CD4-positive, alpha-beta T cell treated with Interleukin-12 subunit alpha and Interleukin-12 subunit beta, for 1 hour (primary cell): ENCODE data around the gene DBNDD2.

Source experiments
- DNase-seq: peaks from one replicate; pipeline ENCODE4 v3.0.0-alpha.2; 2020

DBNDD2 gene, protein sequence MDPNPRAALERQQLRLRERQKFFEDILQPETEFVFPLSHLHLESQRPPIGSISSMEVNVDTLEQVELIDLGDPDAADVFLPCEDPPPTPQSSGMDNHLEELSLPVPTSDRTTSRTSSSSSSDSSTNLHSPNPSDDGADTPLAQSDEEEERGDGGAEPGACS

DNA sequence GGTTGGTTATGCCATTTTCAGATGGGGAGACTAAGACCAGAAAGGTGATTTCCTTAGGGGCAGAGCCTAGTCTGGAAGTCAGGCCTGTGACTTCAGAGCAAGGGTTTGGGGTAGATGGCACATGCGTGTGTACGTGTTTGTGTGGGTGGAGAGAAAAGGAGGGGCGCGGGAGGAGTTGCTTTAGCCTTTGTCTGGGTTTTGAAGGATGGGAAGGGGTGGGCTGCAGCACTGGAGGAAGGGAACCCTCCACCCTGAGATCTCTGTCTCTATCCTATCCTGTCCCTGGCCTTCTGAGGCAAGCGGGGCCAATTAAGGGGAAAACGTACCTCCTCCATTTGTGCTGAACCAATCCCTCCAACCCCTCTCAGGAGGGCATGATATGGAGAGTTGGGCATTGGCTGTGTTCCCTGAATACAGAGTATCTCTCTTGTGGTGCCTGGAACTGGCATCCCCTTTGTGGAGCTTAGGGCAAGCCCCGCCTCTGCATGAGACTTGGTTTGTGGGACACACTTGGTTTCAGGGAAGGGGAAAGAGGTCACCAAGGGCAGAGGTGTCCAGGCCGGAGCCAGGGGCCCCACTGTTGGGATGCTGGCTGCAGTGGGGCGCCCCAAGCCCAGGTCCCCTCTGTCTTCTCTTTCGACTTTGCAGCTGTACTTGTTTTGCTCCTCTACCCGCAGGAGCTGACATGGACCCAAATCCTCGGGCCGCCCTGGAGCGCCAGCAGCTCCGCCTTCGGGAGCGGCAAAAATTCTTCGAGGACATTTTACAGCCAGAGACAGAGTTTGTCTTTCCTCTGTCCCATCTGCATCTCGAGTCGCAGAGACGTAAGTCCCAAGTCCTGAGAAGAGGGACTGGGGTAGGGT lies at the start of gene DBNDD2:
Gene DBNDD2 (plus strand): TSS at position 507 of the 863 bp plus-strand sequence. CDS start 179 bp downstream, at position 686.
- no peak for DNase-seq

DNA sequence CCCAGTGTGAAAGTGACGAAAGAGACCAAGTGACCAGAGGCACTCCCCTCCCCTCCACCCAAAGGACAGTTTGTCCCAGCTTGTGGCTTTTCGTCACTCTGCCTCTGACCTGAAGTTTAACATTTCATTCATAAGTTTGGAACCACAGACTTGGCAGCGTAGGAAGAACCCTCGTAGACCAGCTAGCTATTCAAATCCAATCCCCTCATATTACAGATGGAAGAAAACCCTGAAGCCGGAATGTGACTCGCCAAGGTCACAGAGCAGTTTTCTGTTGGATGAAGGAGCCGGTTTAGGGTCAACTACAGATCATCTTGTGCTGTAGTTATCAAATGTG lies 49.1 kb upstream of the DBNDD2 start:
- no peak for DNase-seq

DNA sequence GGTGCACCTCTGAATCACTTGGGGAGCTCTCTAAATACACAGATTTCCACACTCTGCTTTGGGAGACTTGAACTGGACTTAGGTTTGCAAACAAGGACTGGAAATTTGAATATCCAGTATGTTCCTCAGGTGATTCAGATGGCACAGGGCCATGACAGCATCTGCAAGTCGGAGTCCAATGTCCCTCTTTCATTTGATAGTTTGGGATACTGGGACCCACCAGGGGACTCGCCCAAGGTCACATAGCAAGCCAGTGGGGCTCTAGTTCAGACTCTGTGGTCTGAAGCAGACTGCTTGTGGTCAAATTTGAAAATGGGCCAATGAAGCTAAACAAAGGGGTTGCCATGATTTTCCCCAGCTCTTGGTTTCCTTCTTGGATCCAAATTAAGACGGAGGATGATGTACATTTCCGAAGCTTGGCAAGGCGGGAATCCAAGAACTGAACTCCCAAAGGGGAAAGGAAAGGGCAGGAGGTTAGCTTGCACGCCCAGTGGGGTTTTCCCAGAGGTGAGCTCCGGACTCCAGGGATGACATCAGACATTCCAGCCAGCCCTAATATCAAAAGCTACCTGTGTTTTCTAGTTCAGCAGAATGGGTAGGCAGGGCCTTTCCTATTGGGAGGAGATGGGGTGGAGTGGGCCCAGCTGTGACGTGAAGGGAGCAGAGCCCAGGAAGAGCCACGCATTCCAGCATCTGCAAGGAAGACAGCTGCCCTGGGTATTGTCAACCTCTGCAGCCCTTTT lies 48.5 kb upstream of the DBNDD2 start:
- DNase-seq: no peak

DNA sequence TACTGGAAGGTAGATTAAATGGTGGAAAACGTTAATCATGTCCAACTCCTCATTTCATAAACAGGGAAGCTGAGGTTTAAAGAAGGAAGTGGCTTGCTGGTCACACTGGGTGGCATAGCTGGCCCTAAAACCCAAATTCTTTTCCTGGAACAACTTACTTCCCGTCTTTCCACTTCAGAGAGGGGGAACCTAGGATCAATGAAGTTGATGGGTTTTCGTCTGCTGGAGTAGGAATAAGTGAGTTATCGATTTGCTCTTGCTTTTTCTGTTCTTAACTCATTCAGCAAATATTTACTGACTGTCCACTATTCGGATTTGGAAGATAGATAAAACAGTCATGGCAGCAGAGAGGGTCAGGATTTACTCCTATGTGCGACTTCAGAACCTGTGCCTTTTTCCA lies 46.3 kb upstream of the DBNDD2 start:
- DNase-seq: no peak

DNA sequence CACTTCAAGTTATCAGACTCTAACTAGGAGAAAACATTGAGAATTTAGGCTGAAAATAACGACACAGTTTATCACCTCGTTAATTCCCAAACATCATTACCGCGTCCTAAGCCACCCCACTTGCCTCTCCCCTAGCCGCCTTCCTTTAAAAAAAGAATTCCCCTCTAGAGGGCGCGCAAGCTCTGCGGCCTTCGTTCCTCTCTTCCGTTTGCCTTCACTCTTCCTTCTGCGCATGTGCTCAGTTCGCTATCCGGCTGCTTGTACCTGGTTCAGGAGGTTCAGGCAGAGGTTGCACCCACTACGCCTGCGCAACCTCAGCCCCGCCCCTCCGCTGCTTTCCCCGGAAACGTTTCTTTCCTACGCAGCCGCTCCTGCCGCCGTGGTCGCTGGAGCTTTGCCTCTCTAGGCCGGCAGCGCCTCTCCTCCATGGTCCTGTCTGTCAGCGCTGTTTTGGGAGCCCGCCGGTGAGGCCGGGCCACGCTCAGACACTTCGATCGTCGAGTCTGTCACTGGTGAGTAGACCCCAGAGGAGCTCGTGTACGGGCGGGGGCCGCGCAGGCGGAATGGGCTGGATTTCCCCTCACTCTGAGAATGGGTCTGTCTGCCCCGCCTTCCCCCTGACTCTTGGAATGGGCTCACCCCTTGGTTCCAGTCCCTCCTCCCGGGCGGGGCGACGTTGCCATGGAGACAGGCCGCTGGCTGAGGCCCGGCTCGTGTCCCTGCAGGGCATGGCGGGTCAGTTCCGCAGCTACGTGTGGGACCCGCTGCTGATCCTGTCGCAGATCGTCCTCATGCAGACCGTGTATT lies 45.1 kb upstream of the DBNDD2 start, which contains the start of gene SYS1:
Gene SYS1 (plus strand): TSS at position 353 of the 807 bp plus-strand sequence. CDS start 376 bp downstream, at position 729.
- DNase-seq: peak; percentile 99

DNA sequence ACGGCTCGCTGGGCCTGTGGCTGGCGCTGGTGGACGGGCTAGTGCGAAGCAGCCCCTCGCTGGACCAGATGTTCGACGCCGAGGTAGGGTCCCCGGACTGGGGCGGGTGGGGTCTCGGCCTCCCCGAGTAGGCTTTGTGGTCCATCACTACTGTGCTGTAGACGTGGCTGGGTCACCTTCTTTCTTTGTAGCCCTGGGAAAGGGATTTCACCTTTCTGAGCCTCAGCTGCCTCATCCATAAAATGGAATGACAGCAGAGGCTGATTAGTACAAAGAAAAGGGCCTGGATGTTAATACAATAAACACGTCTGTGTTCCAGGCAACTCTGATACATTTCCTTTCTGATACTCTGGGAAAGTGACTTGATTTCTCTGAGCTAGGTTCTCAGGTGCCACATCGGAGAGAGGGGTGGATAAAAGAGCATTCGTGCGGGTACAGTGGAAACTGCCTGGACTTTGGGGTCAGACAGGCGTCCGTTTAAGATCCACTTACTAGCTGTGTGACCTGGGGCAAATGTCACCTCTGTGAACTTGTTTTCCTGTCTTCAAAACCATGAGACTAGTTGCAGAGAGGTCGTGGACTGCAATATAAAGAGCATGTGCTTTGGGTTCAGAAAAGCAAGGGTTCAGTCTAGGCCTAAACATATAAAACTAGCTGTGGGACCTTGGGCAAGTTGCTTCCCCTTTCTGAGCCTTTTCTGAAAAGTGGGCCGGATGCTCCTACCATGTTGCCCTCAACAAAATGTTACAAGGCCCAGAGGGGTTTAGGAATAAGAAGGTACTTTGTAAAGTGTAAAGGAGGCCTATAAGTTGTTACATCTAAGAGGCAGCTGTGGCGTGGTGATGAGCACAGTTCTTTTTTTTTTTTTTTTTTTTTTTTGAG lies 44.2 kb upstream of the DBNDD2 start:
- no peak for DNase-seq

DNA sequence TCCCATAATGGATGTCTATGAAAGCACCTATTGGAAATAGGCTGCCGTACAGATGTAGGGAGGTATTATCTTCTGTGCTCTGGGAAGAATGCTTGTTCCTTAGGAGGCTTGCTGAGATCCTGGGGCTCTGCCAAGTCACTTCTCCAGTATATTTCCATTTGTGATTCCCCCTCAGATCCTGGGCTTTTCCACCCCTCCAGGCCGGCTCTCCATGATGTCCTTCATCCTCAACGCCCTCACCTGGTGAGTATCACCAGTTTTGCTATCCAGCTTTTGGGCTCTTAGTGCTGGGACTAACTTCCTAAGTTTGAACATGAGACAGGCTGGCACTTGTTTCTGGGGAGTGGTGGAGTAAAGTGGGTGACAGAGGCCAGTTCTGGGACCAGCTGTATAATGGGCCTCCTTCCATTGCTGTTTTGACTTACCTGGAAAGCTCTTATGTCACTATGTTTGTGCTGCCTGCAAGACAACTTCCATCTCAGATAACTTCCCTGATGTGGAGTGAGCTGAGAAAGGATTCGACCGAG lies 42.6 kb upstream of the DBNDD2 start:
- DNase-seq: no peak

DNA sequence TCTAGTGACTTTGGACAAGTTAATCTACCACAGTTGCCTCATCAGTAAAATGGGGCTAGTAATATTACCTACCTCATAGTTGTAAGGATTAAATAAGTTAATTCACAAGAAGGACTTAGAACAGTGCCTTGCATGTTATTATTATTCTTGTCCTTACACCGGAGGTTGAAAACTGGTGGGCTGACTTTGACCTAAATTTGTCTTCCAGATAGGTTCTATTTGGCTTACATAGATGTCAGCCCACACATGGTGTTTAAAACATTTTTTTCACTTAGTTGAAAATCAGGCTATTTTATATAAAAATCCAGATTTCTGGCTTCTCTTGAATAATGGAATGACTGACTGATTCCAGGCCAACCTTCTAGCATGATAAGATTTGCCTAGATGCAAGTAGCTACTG lies 41.9 kb upstream of the DBNDD2 start:
- DNase-seq: no peak

DNA sequence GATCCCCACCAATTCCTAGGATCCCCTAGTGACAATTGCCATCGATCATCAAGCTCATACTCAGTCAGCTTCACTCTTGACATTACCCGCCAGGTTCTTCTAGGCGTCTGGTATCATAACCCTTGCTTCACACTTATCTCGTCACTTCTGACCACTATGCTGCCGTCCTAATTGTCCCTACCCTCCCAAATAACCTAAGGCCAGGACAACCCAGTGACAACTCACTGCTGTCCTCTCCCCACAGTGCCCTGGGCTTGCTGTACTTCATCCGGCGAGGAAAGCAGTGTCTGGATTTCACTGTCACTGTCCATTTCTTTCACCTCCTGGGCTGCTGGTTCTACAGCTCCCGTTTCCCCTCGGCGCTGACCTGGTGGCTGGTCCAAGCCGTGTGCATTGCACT lies 41.5 kb upstream of the DBNDD2 start:
- DNase-seq: no peak

DNA sequence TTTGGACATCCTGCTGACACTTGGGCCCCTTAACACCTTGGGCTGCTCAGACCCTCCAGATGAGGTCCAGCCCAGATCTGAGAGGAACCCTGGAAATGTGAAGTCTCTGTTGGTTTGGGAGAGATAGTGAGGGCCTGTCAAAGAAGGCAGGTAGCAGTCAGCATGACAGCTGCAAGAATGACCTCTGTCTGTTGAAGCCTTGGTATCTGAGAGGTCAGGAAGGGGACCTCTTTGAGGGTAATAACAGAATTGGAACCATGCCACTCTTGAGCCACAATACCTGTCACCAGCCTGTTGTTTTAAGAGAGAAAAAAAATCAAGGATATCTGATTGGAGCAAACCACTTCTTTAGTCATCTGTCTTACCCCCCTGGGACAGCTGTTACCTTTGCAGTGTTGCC lies 41.0 kb upstream of the DBNDD2 start:
- DNase-seq: no peak

DNA sequence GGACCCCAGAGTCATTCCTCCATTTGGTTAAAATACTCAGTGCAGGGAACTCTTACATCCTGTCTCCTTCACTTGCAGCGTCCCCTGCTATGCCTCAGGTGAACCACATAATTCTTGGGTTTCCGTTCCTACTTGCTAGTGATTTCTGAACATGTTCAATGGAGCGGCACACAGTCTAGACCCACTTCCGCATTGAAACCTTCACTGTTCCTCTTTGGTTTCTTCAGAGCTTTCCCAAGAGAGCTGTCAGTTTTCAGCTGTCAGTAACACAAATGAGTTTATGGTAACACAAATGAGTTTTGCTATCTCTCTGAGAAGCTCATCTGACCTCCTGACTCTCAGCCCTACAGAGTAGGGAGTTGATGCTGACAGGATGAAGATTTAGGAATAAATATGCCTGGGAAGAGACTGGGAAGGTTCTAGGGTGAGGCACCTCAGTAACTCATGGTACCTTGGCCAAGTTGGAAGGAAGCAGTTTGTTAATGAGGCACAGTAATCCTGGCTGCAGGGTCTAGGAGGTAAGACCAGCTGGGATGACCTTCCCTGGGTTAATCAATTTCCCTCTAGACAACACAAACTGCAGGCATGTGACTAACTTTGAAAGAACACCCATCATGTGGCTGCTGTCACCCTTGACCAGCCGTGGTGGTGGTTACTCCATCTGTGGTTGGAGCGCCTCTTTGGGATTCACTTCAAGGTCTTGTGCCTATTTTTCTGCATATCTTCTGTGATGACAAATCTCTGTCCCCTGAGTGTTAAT lies 39.7 kb upstream of the DBNDD2 start:
- peak; percentile 62 for DNase-seq

DNA sequence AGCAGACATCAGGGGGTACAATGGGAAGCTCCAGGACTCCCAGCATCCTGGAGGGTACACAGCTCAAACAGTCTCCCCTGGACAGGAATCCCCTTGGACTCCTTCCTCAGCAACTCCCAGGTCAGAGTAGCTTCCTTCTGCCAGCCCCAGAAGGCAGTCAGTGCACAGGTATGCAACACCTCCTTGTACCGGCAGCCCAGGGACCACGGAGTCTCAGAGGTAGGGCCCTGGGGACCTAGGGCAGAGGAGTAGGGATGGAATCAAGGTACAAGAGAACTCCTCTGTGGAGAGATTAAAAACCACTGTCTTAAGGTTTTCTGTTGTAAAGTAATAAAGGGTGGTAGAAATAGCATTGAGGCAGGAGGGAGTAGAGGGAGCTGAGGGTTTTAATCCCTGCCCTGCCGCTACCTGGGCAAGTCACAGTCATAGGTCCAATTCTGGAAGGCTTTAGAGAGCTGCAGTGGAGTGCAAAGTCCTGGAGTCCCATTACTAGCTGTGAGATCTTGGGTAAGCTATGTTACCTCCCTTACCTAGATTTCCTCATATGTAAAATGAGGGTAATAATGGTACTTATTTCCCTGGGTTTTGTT lies 37.4 kb upstream of the DBNDD2 start:
- DNase-seq: no peak

DNA sequence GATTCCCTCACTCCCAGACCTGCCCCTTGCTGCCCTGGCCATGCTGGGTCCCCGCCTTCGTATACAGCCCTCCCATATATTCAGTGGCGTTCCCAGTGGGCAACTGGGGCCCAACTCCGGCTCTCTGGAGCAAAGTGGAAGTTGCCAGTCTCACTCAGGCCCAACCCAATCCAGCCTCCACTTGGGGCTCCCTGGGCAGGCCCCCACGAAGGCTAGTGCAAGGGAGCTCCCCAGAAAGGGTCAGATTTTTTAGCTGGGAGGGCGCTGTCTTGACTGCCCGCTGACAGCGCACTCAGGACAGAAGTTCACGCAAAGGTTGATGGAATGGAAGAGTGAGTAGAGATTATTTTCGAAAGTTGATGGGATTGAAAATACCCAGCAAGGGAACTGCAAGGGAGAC lies 35.8 kb upstream of the DBNDD2 start:
- no peak for DNase-seq

DNA sequence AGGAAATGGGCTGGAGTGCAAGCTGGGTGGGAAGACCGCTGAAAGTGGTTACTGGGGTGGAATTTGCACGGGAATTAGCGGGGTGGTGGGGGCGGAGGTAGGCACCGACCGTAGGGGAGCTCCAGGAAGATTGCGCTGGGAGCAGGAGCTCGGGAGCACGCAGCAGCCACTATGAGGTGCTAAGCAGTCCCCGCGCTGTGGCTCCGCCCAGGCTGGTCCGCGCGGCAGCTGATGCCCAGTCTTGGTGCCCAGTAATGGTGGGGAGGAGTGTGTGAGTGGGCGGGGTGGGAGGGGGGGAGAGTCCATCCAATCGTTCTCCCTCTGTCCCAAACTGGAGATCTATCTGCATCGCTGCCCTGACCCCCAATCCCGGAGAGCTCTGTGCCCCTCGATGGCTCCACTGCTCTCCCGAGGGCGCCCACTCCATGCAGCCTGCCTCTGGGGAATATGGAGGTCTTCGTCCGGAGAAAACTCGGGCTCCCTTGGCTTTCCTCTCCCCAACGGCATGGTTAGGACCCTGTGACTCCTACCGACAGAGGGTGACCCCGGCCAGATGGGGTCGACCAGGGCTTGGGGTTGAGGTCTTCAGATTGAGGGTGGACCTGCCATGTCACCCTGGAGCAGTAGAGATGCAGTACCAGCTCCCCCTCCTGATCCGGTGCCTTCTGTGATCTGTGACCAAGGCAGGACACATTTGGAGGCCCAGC lies 35.3 kb upstream of the DBNDD2 start:
- DNase-seq: no peak

DNA sequence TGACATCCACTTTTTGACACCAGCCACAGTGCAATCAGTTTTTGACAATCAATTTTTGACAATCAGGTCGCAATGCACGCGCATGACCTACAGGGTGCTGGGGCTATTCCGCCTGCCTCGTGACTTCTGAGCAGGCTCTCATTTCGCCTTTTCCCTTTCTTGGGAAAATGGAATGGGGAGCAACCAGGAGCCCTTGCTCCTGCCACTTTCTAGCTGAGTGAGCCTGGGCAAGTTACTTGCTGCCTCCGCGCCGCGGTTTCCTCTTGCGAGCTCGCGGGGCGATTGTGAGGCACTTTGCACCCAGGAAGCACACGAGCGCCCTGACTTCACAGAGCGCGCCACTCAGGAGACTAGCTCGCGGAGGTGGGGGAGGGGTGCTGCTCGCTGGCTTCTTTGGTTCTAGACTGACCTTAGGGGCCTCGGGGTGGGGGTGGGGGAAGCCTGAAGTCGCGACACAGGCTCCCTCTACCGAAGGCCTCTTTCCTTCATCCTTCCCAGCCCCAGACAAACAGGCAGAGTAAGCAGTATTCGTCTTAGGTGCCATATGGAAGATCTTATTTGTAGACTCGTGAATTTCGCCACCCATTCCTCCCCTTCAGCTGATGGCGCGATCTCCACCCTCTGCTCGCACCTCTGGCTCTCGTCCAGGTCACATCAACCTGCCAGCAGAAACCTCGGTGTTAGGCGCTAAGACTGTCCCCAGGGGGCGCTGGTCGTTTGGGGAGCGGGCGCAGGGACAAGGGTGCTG lies 34.6 kb upstream of the DBNDD2 start:
- DNase-seq: peak; percentile 90

DNA sequence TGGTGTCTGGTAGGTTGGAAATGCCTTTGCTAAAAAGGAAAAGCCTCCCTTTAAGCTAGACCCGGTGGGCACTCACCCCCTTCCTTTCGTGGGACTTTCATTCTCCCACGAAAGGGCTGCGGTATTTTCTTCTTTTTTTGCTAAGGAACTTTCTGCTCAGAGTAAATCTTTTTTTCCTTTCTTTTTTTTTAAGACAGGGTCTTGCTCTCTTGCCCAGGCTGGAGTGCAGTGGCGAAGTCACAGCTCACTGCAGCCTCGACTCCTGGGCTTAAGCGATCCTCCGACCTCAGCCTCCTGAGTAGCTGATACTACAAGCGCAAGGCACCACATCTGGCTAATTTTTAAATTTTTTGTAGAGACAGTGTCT lies 34.0 kb upstream of the DBNDD2 start:
- no peak for DNase-seq

DNA sequence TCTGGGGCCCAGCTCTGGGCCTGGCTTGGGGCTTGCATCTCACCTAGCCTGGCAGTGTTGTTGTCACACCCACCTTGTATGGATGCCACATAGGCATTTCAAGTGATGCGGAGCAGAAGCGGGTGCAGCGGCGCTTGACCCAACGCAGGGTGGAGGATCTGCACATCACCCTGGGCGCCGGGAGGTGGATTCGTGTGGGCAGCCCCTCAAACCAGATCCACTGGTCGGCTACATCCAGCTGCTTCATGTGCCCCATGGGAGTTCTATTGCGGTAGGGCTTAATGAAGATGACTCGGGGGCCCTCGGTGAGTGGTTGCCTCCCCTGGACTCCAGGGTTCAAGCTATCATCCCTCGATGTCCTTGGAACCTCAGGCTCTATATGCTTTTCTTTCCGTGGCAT lies 33.1 kb upstream of the DBNDD2 start:
- DNase-seq: no peak

DNA sequence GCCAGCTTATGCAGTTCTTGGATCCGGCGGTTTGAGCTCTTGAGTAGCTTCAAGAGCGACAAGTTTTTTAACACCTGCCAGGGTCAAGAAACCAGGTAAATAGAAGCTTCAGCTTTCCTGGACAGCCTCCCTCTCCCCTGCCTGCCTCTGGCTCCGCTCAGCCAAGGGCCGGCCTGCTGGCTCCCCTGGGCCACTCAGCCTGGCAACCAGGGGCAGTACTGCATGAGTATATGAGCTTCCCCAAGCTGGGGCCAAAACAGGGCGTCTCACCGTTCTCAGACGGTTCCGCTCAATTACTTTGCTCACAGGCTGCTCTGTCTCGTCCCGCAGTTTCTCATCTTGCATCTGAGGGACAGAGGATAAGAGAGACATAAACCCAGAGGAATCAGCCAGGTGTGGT lies 30.8 kb upstream of the DBNDD2 start:
- DNase-seq: no peak

DNA sequence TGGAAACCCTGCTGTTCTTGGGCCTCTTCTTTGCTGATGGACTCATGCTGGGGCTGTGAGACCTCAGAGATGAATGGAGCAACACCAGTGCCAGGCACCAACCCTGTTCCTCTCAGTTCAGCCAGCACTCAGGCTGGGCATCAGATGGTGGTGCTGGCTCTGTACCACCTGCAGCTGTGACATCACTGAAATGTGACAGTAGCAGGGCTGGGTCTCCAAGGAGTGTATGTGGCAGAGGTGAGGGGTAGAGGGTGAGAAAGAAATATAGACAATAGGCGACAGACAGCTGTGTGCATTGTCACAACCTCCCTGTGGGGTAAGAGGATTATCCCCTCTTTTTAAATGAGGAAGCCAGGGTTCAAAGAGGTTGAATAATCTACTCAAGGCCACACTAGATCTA lies 29.9 kb upstream of the DBNDD2 start, which contains the start of gene TP53TG5:
Gene TP53TG5 (minus strand): TSS at position 135 of the 400 bp plus-strand sequence. CDS start 89 bp downstream, at position 46.
- DNase-seq: no peak
